DOHH2 (cell line): Measurements from ENCODE around the gene TRABD2A.

Experiments used
- EZH2phosphoT487 ChIP-seq: fragments of 200-600 bp; sonication (generic); IDR thresholded peaks from 2 replicates; pipeline ENCODE4 v1.6.1; 2017; ENCODE audit warnings: borderline replicate concordance, mild to moderate bottlenecking, antibody characterized with exemption, low read length, moderate library complexity, mixed read lengths
- TF ChIP-seq, protein P1 (sequence below): fragments of 200-600 bp; sonication (generic); IDR thresholded peaks from one replicate; pipeline ENCODE4 v1.5.1; 2014; ENCODE audit warnings: antibody characterized with exemption, mild to moderate bottlenecking, low read depth, low read length; ENCODE audit not compliant: poor library complexity, severe bottlenecking

DNA sequence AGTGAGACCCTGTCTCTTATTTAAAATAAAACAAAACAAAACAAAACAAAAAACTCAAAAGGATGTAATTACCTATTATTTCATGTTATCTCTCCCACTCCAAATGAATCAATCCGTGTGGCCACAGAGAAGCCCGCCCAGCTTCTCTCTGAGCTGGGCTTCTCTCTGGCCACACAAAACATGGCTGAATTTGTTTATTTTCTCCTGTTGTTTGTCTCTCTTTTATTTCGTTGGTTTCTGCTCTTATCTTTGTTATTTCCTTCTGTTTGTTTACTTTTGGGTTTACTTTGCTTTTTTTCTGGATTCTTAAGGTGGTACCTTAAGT, 1.5 kb upstream of the TRABD2A start:
- TF ChIP-seq, protein P1, sequence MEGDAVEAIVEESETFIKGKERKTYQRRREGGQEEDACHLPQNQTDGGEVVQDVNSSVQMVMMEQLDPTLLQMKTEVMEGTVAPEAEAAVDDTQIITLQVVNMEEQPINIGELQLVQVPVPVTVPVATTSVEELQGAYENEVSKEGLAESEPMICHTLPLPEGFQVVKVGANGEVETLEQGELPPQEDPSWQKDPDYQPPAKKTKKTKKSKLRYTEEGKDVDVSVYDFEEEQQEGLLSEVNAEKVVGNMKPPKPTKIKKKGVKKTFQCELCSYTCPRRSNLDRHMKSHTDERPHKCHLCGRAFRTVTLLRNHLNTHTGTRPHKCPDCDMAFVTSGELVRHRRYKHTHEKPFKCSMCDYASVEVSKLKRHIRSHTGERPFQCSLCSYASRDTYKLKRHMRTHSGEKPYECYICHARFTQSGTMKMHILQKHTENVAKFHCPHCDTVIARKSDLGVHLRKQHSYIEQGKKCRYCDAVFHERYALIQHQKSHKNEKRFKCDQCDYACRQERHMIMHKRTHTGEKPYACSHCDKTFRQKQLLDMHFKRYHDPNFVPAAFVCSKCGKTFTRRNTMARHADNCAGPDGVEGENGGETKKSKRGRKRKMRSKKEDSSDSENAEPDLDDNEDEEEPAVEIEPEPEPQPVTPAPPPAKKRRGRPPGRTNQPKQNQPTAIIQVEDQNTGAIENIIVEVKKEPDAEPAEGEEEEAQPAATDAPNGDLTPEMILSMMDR, result no peak
- TF ChIP-seq EZH2phosphoT487, result no peak
